Epithelial cell of proximal tubule (primary cell): ENCODE data around the gene SRF. TPM values are rescaled to one million over a fixed set of nuclear protein-coding genes. Genes with fewer than 3 reads are reported as not detected.

ENCODE experiments used
- DNase-seq: peaks from one replicate; pipeline ENCODE4 v3.0.0-alpha.2; 2011; ENCODE audit warnings: low read depth
- H3K4me3 ChIP-seq: 2 replicates; pipeline ENCODE4 v1.5.1; 2011; ENCODE audit warnings: low read depth, mild to moderate bottlenecking, low read length
- total RNA-seq: library from RNA; depleted of rRNA; stranded (reverse); fragments of >200 nt; gene quantifications from 2 replicates; pipeline ENCODE4 v1.2.3, GENCODE V29; 2015
- TF ChIP-seq, protein P1 (sequence below): conservative IDR thresholded peaks from 2 replicates; pipeline ENCODE4 v1.5.1; 2012; ENCODE audit warnings: low read depth, mild to moderate bottlenecking, low read length

The SRF gene
- total RNA-seq, 1 donor from 2014 or later: 25.0 TPM

GRCh38 chr6:43229803-43230620 is 58.9 kb downstream of the SRF start:
- TF ChIP-seq, protein P1, sequence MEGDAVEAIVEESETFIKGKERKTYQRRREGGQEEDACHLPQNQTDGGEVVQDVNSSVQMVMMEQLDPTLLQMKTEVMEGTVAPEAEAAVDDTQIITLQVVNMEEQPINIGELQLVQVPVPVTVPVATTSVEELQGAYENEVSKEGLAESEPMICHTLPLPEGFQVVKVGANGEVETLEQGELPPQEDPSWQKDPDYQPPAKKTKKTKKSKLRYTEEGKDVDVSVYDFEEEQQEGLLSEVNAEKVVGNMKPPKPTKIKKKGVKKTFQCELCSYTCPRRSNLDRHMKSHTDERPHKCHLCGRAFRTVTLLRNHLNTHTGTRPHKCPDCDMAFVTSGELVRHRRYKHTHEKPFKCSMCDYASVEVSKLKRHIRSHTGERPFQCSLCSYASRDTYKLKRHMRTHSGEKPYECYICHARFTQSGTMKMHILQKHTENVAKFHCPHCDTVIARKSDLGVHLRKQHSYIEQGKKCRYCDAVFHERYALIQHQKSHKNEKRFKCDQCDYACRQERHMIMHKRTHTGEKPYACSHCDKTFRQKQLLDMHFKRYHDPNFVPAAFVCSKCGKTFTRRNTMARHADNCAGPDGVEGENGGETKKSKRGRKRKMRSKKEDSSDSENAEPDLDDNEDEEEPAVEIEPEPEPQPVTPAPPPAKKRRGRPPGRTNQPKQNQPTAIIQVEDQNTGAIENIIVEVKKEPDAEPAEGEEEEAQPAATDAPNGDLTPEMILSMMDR: no peak
- DNase-seq: no peak
- H3K4me3 ChIP-seq: peak overlapping the region; percentile 57

GRCh38 chr6:43231053-43231452 is 60.0 kb downstream of the SRF start:
- no peak for DNase-seq
- no peak overlapping the region for H3K4me3 ChIP-seq
- TF ChIP-seq, protein P1: no peak

Other genes with a start within 250 kb of the SRF start
- 52.2 and 59.0 TPM in 2 replicates for gene CNPY3, start 241.8 kb upstream of the SRF start, total RNA-seq
- gene GNMT, start 210.5 kb upstream of the SRF start, total RNA-seq: not detected in 2 replicates
- gene PEX6, start 192.1 kb upstream of the SRF start, total RNA-seq: 19.5 and 22.4 TPM in 2 replicates
- 66.4 and 94.2 TPM in 2 replicates for gene PPP2R5D, start 186.7 kb upstream of the SRF start, total RNA-seq
- 108 and 122 TPM in 2 replicates for gene MEA1, start 157.3 kb upstream of the SRF start, total RNA-seq
- gene KLHDC3, start 157.0 kb upstream of the SRF start, total RNA-seq: 70.8 and 109 TPM in 2 replicates
- gene RRP36, start 149.6 kb upstream of the SRF start, total RNA-seq: 71.2 and 163 TPM in 2 replicates
- gene CUL7, start 117.4 kb upstream of the SRF start, total RNA-seq: 12.0 and 20.5 TPM in 2 replicates
- gene MRPL2, start 111.8 kb upstream of the SRF start, total RNA-seq: 16.9 and 45.4 TPM in 2 replicates
- 8.8 and 10.3 TPM in 2 replicates for gene KLC4, start 111.6 kb upstream of the SRF start, total RNA-seq
- gene PTK7, start 95.0 kb upstream of the SRF start, total RNA-seq: 84.6 and 91.2 TPM in 2 replicates
- 17.8 and 18.4 TPM in 2 replicates for gene CUL9, start 10.9 kb downstream of the SRF start, total RNA-seq
- 140 and 299 TPM in 2 replicates for gene DNPH1, start 58.2 kb downstream of the SRF start, total RNA-seq
- gene TTBK1, start 72.2 kb downstream of the SRF start, total RNA-seq: under 0.01 and 0.07 TPM in 2 replicates
- not detected in 2 replicates for gene SLC22A7, start 127.0 kb downstream of the SRF start, total RNA-seq
- gene CRIP3, start 137.6 kb downstream of the SRF start, total RNA-seq: not detected in 2 replicates
- 7.5 and 7.7 TPM in 2 replicates for gene ZNF318, start 198.4 kb downstream of the SRF start, total RNA-seq